HepG2 (cell line): ENCODE data around the gene CLASP1. TPM values are rescaled to one million over a fixed set of nuclear protein-coding genes. Genes with fewer than 3 reads are reported as not detected.

Experiments
- ATAC-seq: fragments of 200-7000 bp; cut with Tn5 transposase; 3 replicates; pipeline ENCODE4 v1.9.1; 2020; ENCODE audit warnings: mild to moderate bottlenecking, moderate library complexity
- BruUV-seq: library from RNA; stranded (reverse); fragments of 400-500 nt; replicated peaks from 2 replicates; lab custom pipeline; 2021; lab: Mats Ljungman, UMichigan
- CTCF ChIA-PET: fragments of 300-600 bp; formaldehyde crosslinking; extraction: SDS; loops from one replicate; lab custom pipeline; 2021; ENCODE audit warnings: low total read pairs, inconsistent platforms, low intra/inter-chr PET ratio; lab: Yijun Ruan, JAX
- POLR2A ChIA-PET: fragments of 350-600 bp; sonication (Branson Sonifier 250); formaldehyde crosslinking; loops from one replicate; lab custom pipeline; 2020; ENCODE audit warnings: antibody characterized with exemption, inconsistent platforms; lab: Yijun Ruan, JAX
- DNase-seq: peaks from one replicate; pipeline ENCODE4 v3.0.0-alpha.2; 2015; ENCODE audit warnings: low spot score
- FAIRE-seq: peaks from 3 replicates; lab custom pipeline; 2011; peaks lifted over from hg19 to GRCh38; lab: Jason Lieb, UNC
- H2AFZ ChIP-seq: one replicate; pipeline ENCODE4 v1.6.1; 2011; ENCODE audit warnings: low read length, inconsistent platforms
- H3K27ac ChIP-seq: fragments of 300-600 bp; 3 replicates; pipeline ENCODE4 v1.8.0; 2011; ENCODE audit warnings: mixed run types, mild to moderate bottlenecking, mixed read lengths, low read length, inconsistent platforms; ENCODE audit not compliant: insufficient read depth; ENCODE audit errors: extremely low read length
- H3K27me3 ChIP-seq, 2 experiments: fragments of 200-600 bp in 1 of 2; 2 replicates in 1 of 2; 3 replicates in 1 of 2; pipeline versions ENCODE4 v1.6.0 to v1.8.0; 2011; ENCODE audit warnings: low read length in 2 of 2, mild to moderate bottlenecking in 2 of 2, moderate library complexity in 2 of 2, inconsistent platforms in 1 of 2; ENCODE audit not compliant: insufficient read depth in 2 of 2, control insufficient read depth in 1 of 2
- H3K36me3 ChIP-seq, 2 experiments: fragments of 200-600 bp in 1 of 2; replicated peaks in 1 of 2; 2 replicates in 1 of 2; 3 replicates in 1 of 2; pipeline versions ENCODE4 v1.5.1 to v1.8.0; 2011; ENCODE audit warnings: low read length in 2 of 2, inconsistent platforms in 1 of 2; ENCODE audit not compliant: insufficient read depth in 2 of 2, control insufficient read depth in 1 of 2
- H3K4me1 ChIP-seq: 2 replicates; pipeline ENCODE4 v1.5.1; 2012; ENCODE audit warnings: low read length, inconsistent platforms; ENCODE audit not compliant: insufficient read depth
- H3K4me2 ChIP-seq: 2 replicates; pipeline ENCODE4 v1.6.0; 2011; ENCODE audit warnings: low read depth, low read length, inconsistent platforms
- H3K4me3 ChIP-seq, 3 experiments: fragments of 200-600 bp in 1 of 3; sonication (generic), shearing (Covaris generic) in 1 of 3; replicated peaks in 1 of 3; 2 replicates each; pipeline ENCODE4 v1.5.1; 2011 to 2016; ENCODE audit warnings: low read length in 3 of 3, inconsistent platforms in 2 of 3, low read depth in 2 of 3, mild to moderate bottlenecking in 2 of 3, control low read depth in 1 of 3, mixed read lengths in 1 of 3; ENCODE audit not compliant: insufficient read depth in 1 of 3
- H3K79me2 ChIP-seq: one replicate; pipeline ENCODE4 v1.6.1; 2011; ENCODE audit warnings: low read length, inconsistent platforms; ENCODE audit not compliant: insufficient read depth
- H3K9ac ChIP-seq: 2 replicates; pipeline ENCODE4 v1.6.0; 2011; ENCODE audit warnings: mild to moderate bottlenecking, low read depth, low read length, inconsistent platforms; ENCODE audit not compliant: insufficient read depth
- H3K9me3 ChIP-seq: 2 replicates; pipeline ENCODE4 v1.5.1; 2012; ENCODE audit warnings: mild to moderate bottlenecking, low read length
- H4K20me1 ChIP-seq: 2 replicates; pipeline ENCODE4 v1.6.0; 2011; ENCODE audit warnings: inconsistent platforms, mild to moderate bottlenecking, low read length, moderate library complexity; ENCODE audit not compliant: insufficient read depth
- GATAD2A ChIP-seq: IDR thresholded peaks from 2 replicates; pipeline ENCODE4 v1.6.1; 2016
- MED13 ChIP-seq: sonication (generic); formaldehyde crosslinking; IDR thresholded peaks from 2 replicates; pipeline ENCODE4 v1.5.0; 2020; ENCODE audit warnings: missing genetic modification reagents
- PAWR ChIP-seq: sonication (generic); formaldehyde crosslinking; IDR thresholded peaks from 2 replicates; pipeline ENCODE4 v1.4.0; 2020; ENCODE audit warnings: missing genetic modification reagents, mild to moderate bottlenecking, borderline replicate concordance
- SAP130 ChIP-seq: IDR thresholded peaks from 2 replicates; pipeline ENCODE4 v1.6.1; 2016; ENCODE audit warnings: low read depth
- SETDB1 ChIP-seq: sonication (generic); formaldehyde crosslinking; IDR thresholded peaks from 2 replicates; pipeline ENCODE4 v1.5.1; 2020; ENCODE audit warnings: missing genetic modification reagents, mild to moderate bottlenecking, borderline replicate concordance
- SUZ12 ChIP-seq: fragments of 150-350 bp; IDR thresholded peaks from 2 replicates; pipeline ENCODE4 v1.6.1; 2014; ENCODE audit warnings: low read depth, low read length
- TEAD2 ChIP-seq: sonication (generic); formaldehyde crosslinking; IDR thresholded peaks from 2 replicates; pipeline ENCODE4 v1.9.0; 2021; ENCODE audit warnings: missing genetic modification reagents
- ZNF10 ChIP-seq: sonication (generic); formaldehyde crosslinking; IDR thresholded peaks from 2 replicates; pipeline ENCODE4 v1.4.0; 2020; ENCODE audit warnings: mild to moderate bottlenecking, low read depth, missing genetic modification reagents, borderline replicate concordance
- ZNF224 ChIP-seq: sonication (generic); formaldehyde crosslinking; IDR thresholded peaks from 2 replicates; pipeline ENCODE4 v1.5.0; 2020; ENCODE audit warnings: mild to moderate bottlenecking, missing genetic modification reagents
- ZNF253 ChIP-seq: sonication (generic); formaldehyde crosslinking; IDR thresholded peaks from 2 replicates; pipeline ENCODE4 v1.8.0; 2022; ENCODE audit warnings: mild to moderate bottlenecking, missing genetic modification reagents, borderline replicate concordance
- ZNF264 ChIP-seq: sonication (generic); formaldehyde crosslinking; IDR thresholded peaks from 2 replicates; pipeline ENCODE4 v1.4.0; 2020; ENCODE audit warnings: missing genetic modification reagents
- ZNF557 ChIP-seq: sonication (generic); formaldehyde crosslinking; IDR thresholded peaks from 2 replicates; pipeline ENCODE4 v1.4.0; 2020; ENCODE audit warnings: missing genetic modification reagents
- WGBS: methylation state at CpG from one replicate; pipeline ENCODE4 v1.1.6; 2017; ENCODE audit warnings: low lambda C conversion rate; 5-methylcytosine and 5-hydroxymethylcytosine counted together
- in situ Hi-C: cut with HindIII; loops from 2 replicates; pipeline ENCODE4 v1.10.0; 2017; ENCODE audit warnings: low pct_unique_long_range_greater_than_20kb; ENCODE audit not compliant: extremely low pct_ligation_motif_present
- intact Hi-C: fragments of 100-400 bp; cut with micrococcal nuclease; formaldehyde crosslinking; loops from one replicate; pipeline ENCODE4 v1.10.0; 2022; ENCODE audit not compliant: unreplicated experiment
- polyA plus RNA-seq, 8 experiments: library from polyadenylated mRNA; depleted of rRNA in 3 of 8; stranded (reverse) in 7 of 8; unstranded in 1 of 8; fragments of >200 nt; fragmentation: Illumina TruSeq in 4 of 8; extraction: Trizol in 4 of 8; gene quantifications; 2 replicates each; pipeline versions ENCODE4 v1.2.1 to v1.2.3, GENCODE V29; 2011 to 2016; ENCODE audit warnings: low read depth in 4 of 8, missing spikeins in 1 of 8, mixed read lengths in 1 of 8; ENCODE audit not compliant: insufficient read depth in 1 of 8
- total RNA-seq, 5 experiments: library from RNA; depleted of rRNA; stranded (reverse); fragments of >200 nt; fragmentation: Illumina TruSeq; extraction: Trizol; gene quantifications; 2 replicates each; pipeline ENCODE4 v1.2.3, GENCODE V29; 2016; ENCODE audit warnings: low read depth in 1 of 5
- TF ChIP-seq, protein P1 (sequence below): sonication (generic); formaldehyde crosslinking; conservative IDR thresholded peaks from 2 replicates; pipeline ENCODE4 v1.4.0; 2020; ENCODE audit warnings: mild to moderate bottlenecking, missing genetic modification reagents, moderate library complexity
- TF ChIP-seq, protein P2 (sequence below): sonication (generic); formaldehyde crosslinking; IDR thresholded peaks from 2 replicates; pipeline ENCODE4 v1.8.0; 2022; ENCODE audit warnings: mild to moderate bottlenecking, missing genetic modification reagents, moderate library complexity
- TF ChIP-seq, protein P3 (sequence below): IDR thresholded peaks from 2 replicates; pipeline ENCODE4 v1.6.1; 2012; ENCODE audit warnings: low read length, improper control_type of control experiment

The CLASP1 gene
- total and polyA plus RNA-seq, 2 of the 13 experiments (the other 11 are each of a cell fraction or from before 2014, with no cell fraction given) = 11.7 to 47.9 TPM

GRCh38 chr2:121355488-121355887 is 293.8 kb downstream of the CLASP1 start (continued):
- TF ChIP-seq, protein P1, sequence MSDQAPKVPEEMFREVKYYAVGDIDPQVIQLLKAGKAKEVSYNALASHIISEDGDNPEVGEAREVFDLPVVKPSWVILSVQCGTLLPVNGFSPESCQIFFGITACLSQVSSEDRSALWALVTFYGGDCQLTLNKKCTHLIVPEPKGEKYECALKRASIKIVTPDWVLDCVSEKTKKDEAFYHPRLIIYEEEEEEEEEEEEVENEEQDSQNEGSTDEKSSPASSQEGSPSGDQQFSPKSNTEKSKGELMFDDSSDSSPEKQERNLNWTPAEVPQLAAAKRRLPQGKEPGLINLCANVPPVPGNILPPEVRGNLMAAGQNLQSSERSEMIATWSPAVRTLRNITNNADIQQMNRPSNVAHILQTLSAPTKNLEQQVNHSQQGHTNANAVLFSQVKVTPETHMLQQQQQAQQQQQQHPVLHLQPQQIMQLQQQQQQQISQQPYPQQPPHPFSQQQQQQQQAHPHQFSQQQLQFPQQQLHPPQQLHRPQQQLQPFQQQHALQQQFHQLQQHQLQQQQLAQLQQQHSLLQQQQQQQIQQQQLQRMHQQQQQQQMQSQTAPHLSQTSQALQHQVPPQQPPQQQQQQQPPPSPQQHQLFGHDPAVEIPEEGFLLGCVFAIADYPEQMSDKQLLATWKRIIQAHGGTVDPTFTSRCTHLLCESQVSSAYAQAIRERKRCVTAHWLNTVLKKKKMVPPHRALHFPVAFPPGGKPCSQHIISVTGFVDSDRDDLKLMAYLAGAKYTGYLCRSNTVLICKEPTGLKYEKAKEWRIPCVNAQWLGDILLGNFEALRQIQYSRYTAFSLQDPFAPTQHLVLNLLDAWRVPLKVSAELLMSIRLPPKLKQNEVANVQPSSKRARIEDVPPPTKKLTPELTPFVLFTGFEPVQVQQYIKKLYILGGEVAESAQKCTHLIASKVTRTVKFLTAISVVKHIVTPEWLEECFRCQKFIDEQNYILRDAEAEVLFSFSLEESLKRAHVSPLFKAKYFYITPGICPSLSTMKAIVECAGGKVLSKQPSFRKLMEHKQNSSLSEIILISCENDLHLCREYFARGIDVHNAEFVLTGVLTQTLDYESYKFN (CRISPR knock-in tag) = peak; percentile 61

DNA sequence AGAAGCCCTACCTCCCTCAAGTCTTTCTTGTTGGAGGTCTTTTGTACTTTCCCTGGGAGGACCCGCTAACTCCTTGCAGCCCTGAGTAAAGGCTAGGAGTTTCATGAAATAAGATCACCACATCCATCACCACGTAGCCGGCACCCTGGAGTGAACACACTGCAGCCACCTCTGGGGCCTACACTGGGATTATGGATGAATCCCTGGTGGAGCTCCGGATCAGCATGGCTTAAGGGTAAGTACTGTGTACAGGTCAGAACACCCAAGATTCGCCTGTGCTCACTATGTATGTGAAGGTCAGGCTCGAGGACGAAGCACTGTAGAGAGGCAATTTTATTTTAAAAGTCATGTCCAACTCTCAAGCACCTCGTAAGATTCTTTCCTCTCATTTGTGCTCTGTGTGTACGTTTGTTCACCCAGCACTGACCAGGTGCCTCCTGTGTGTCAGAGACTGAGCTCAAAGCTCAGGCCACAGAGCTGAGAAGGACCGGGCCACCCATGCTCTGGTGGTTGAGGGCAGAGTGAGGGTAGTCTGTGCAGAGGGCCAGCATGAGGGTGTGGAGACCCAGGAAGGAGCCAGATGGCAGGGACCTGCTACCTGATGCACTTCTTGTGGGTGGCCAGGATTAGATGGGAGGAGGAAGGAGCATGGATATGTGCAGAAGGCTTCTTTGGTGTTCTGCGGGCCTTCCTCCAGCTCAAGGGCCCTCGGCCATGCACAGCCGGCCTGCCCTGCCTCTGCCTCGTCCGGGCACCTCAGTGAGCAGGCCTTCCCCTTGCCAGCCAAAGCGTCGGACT is 297.5 kb downstream of the CLASP1 start:
- H3K9ac ChIP-seq = no peak overlapping the region
- H3K9me3 ChIP-seq = no peaks in the 10 kb centered on the region
- H3K27ac ChIP-seq = no peak overlapping the region
- H3K36me3 ChIP-seq = peaks cover 56 to 83% of the 10 kb centered on the region in 2 experiments
- 93% methylated on average over 17 of the region's 17 CpGs for WGBS
- FAIRE-seq = no peak
- POLR2A ChIA-PET = no interaction called here
- in situ Hi-C loops = loop anchor here (10.0 kb wide), 1 partner anchor 257 kb away; no protein-coding TSS in a partner anchor
- peak; percentile 12; the same call in 1 of the 3 replicates for ATAC-seq
- CTCF ChIA-PET = no interaction called here
- intact Hi-C loops = no loop called here
- no TSS peak for BruUV-seq
- no peaks in the 10 kb centered on the region for H3K79me2 ChIP-seq
- H2AFZ ChIP-seq = no peak overlapping the region
- H3K4me3 ChIP-seq = no peak overlapping the region
- no peak for DNase-seq
- no peaks in the 10 kb centered on the region for H3K27me3 ChIP-seq
- no peaks in the 10 kb centered on the region for H4K20me1 ChIP-seq
- no peak overlapping the region for H3K4me2 ChIP-seq
- H3K4me1 ChIP-seq = peaks cover 12% of the 10 kb centered on the region
- TF ChIP-seq MED13 (no peak), GATAD2A (no peak), ZNF557 (CRISPR knock-in tag) (no peak), ZNF224 (CRISPR knock-in tag) (no peak), ZNF253 (CRISPR knock-in tag) (no peak), SETDB1 (CRISPR knock-in tag) (no peak), ZNF264 (CRISPR knock-in tag) (no peak), TEAD2 (CRISPR knock-in tag) (no peak), PAWR (CRISPR knock-in tag) (no peak), ZNF10 (CRISPR knock-in tag) (no peak), SUZ12 (no peak), SAP130 (CRISPR knock-in tag) (no peak)
- TF ChIP-seq, protein P2, sequence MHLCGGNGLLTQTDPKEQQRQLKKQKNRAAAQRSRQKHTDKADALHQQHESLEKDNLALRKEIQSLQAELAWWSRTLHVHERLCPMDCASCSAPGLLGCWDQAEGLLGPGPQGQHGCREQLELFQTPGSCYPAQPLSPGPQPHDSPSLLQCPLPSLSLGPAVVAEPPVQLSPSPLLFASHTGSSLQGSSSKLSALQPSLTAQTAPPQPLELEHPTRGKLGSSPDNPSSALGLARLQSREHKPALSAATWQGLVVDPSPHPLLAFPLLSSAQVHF (CRISPR knock-in tag) = no peak
- TF ChIP-seq, protein P3, sequence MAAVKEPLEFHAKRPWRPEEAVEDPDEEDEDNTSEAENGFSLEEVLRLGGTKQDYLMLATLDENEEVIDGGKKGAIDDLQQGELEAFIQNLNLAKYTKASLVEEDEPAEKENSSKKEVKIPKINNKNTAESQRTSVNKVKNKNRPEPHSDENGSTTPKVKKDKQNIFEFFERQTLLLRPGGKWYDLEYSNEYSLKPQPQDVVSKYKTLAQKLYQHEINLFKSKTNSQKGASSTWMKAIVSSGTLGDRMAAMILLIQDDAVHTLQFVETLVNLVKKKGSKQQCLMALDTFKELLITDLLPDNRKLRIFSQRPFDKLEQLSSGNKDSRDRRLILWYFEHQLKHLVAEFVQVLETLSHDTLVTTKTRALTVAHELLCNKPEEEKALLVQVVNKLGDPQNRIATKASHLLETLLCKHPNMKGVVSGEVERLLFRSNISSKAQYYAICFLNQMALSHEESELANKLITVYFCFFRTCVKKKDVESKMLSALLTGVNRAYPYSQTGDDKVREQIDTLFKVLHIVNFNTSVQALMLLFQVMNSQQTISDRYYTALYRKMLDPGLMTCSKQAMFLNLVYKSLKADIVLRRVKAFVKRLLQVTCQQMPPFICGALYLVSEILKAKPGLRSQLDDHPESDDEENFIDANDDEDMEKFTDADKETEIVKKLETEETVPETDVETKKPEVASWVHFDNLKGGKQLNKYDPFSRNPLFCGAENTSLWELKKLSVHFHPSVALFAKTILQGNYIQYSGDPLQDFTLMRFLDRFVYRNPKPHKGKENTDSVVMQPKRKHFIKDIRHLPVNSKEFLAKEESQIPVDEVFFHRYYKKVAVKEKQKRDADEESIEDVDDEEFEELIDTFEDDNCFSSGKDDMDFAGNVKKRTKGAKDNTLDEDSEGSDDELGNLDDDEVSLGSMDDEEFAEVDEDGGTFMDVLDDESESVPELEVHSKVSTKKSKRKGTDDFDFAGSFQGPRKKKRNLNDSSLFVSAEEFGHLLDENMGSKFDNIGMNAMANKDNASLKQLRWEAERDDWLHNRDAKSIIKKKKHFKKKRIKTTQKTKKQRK = no peak
